GM23248 (cell line): ENCODE measurements around the gene ESCO1. TPM values are rescaled to one million over a fixed set of nuclear protein-coding genes. Genes with fewer than 3 reads are reported as not detected.

Source experiments
- DNase-seq: peaks from one replicate; pipeline ENCODE4 v3.0.0-alpha.2; 2015
- H2AFZ ChIP-seq: fragments of 200-600 bp; sonication (generic); 2 replicates; pipeline ENCODE4 v1.6.1; 2016; ENCODE audit warnings: antibody characterized with exemption
- H3F3A ChIP-seq: fragments of 200-600 bp; sonication (generic); 2 replicates; pipeline ENCODE4 v1.6.1; 2016; ENCODE audit warnings: mild to moderate bottlenecking, antibody characterized with exemption, mixed run types; ENCODE audit not compliant: insufficient read depth
- H3K27ac ChIP-seq: fragments of 200-600 bp; sonication (generic); 2 replicates; pipeline ENCODE4 v1.5.1; 2016; ENCODE audit warnings: mild to moderate bottlenecking
- H3K27me3 ChIP-seq: fragments of 200-600 bp; sonication (generic); replicated peaks from 2 replicates; pipeline ENCODE4 v1.6.1; 2016; ENCODE audit warnings: mild to moderate bottlenecking; ENCODE audit not compliant: insufficient read depth
- H3K36me3 ChIP-seq: fragments of 200-600 bp; sonication (generic); 2 replicates; pipeline ENCODE4 v1.6.1; 2016; ENCODE audit warnings: low read depth, mild to moderate bottlenecking
- H3K4me1 ChIP-seq: fragments of 200-600 bp; sonication (generic); 2 replicates; pipeline ENCODE4 v1.6.1; 2016; ENCODE audit warnings: mild to moderate bottlenecking; ENCODE audit not compliant: insufficient read depth
- H3K4me2 ChIP-seq: fragments of 200-600 bp; sonication (generic); one replicate; pipeline ENCODE4 v1.6.1; 2016; ENCODE audit warnings: mild to moderate bottlenecking; ENCODE audit not compliant: unreplicated experiment
- H3K4me3 ChIP-seq: fragments of 200-600 bp; sonication (generic); 2 replicates; pipeline ENCODE4 v1.5.1; 2016; ENCODE audit warnings: mild to moderate bottlenecking
- H3K79me2 ChIP-seq: fragments of 200-600 bp; sonication (generic); 2 replicates; pipeline ENCODE4 v1.6.1; 2016; ENCODE audit warnings: mild to moderate bottlenecking; ENCODE audit not compliant: insufficient read depth
- H3K9ac ChIP-seq: fragments of 200-600 bp; sonication (generic); 2 replicates; pipeline ENCODE4 v1.6.1; 2016; ENCODE audit warnings: mild to moderate bottlenecking
- H3K9me2 ChIP-seq: fragments of 200-600 bp; sonication (generic); 2 replicates; pipeline ENCODE4 v1.6.1; 2016; ENCODE audit warnings: mixed run types, mild to moderate bottlenecking, moderate library complexity; ENCODE audit not compliant: insufficient read depth
- H3K9me3 ChIP-seq: fragments of 200-600 bp; sonication (generic); one replicate; pipeline ENCODE4 v1.6.1; 2017; ENCODE audit warnings: low read depth
- H4K20me1 ChIP-seq: fragments of 200-600 bp; sonication (generic); 2 replicates; pipeline ENCODE4 v1.6.0; 2016; ENCODE audit not compliant: insufficient read depth
- EZH2 ChIP-seq: fragments of 200-600 bp; sonication (generic); IDR thresholded peaks from 2 replicates; pipeline ENCODE4 v1.6.1; 2018; ENCODE audit warnings: antibody characterized with exemption, mild to moderate bottlenecking; ENCODE audit not compliant: insufficient read depth, poor library complexity, severe bottlenecking
- EZH2phosphoT487 ChIP-seq: fragments of 200-600 bp; sonication (generic); IDR thresholded peaks from 2 replicates; pipeline ENCODE4 v1.6.1; 2018; ENCODE audit warnings: antibody characterized with exemption, moderate library complexity, mild to moderate bottlenecking, low read depth; ENCODE audit not compliant: insufficient read depth
- WGBS, 2 experiments: methylation state at CpG; one replicate each; pipeline ENCODE4 v1.1.6; 2015 to 2017; ENCODE audit warnings: low lambda C conversion rate in 2 of 2, low coverage in 1 of 2; ENCODE audit errors: missing lambda C conversion rate in 2 of 2; 5-methylcytosine and 5-hydroxymethylcytosine counted together
- in situ Hi-C: fragments of 300-500 bp; cut with MboI; formaldehyde crosslinking; loops from 2 replicates; pipeline ENCODE4 v1.15.0; 2020
- polyA plus RNA-seq: library from polyadenylated mRNA; unstranded; fragments of >200 nt; fragmentation: Nextera tagmentation; extraction: Ambion mirVana; gene quantifications from 2 replicates; pipeline ENCODE4 v1.2.1, GENCODE V29; 2016
- total RNA-seq: library from RNA; depleted of rRNA; stranded (reverse); fragments of >200 nt; shearing (Covaris generic); gene quantifications from 2 replicates; pipeline ENCODE4 v1.2.3, GENCODE V29; 2014

The ESCO1 gene
- total and polyA plus RNA-seq, 2 experiments from 2014 or later: 5.7 to 9.5 TPM

DNA sequence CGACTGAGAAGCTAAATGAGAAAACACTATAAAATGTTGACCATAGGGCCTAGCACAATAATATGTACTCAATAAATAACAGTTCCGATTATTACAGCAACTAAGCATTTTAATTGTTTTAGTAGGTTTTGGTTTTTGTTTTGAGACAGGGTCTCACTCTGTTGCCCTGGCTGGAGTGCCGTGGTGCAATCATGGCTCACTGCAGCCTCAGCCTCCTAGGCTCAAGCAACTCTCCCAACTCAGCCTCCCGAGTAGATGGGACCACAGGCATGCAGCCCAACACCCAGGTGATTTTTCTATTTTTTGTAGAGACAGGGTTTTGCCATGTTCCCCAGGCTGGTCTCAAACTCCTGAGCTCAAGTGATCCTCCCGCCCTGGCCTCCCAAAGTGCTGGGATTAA is 54.1 kb downstream of the ESCO1 start:
- Histone ChIP-seq H4K20me1 (no peaks in the 10 kb centered on the region), H3K4me1 (no peaks in the 10 kb centered on the region), H3K9ac (no peak overlapping the region), H3K27ac (no peak overlapping the region), H3F3A (no peaks in the 10 kb centered on the region), H3K27me3 (no peaks in the 10 kb centered on the region), H3K79me2 (peaks cover 3% of the 10 kb centered on the region; the same call in 1 of the 2 replicates), H3K36me3 (peaks cover 11% of the 10 kb centered on the region), H3K4me3 (no peak overlapping the region), H3K9me3 (no peaks in the 10 kb centered on the region), H2AFZ (no peak overlapping the region), H3K4me2 (no peak overlapping the region), H3K9me2 (no peaks in the 10 kb centered on the region)
- in situ Hi-C loops: no loop called here
- 95 to 99% methylated on average over 5 of the region's 5 CpGs for WGBS, 2 experiments
- TF ChIP-seq EZH2 (no peak), EZH2phosphoT487 (no peak)
- DNase-seq: no peak

DNA sequence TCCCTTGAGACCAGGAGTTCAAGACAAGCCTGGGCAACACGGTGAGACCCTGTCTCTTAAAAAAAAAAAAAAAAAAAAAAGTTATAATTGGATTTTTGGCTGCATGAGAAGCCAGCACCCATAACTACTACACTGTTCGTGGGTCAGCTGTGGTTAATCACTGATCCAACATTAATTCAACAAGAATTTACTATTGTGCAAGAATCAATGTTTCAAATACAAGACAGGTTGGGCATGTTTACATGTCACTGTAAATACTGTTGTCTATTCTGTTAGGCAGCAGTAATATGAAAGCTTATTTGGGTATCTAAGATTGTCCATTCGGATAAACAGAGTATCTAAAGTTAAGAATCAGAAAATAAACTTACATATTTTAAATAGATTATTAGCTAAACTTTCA is 62.3 kb downstream of the ESCO1 start:
- Histone ChIP-seq H3K4me1 (no peaks in the 10 kb centered on the region), H3K9me2 (no peaks in the 10 kb centered on the region), H3F3A (no peaks in the 10 kb centered on the region), H3K9ac (no peak overlapping the region), H3K27me3 (no peaks in the 10 kb centered on the region), H3K79me2 (no peaks in the 10 kb centered on the region), H4K20me1 (no peaks in the 10 kb centered on the region), H2AFZ (no peak overlapping the region), H3K4me3 (no peak overlapping the region), H3K4me2 (no peak overlapping the region), H3K36me3 (peaks cover 15% of the 10 kb centered on the region), H3K27ac (no peak overlapping the region), H3K9me3 (no peaks in the 10 kb centered on the region)
- TF ChIP-seq EZH2 (no peak), EZH2phosphoT487 (no peak)
- in situ Hi-C loops: no loop called here
- no peak for DNase-seq
- WGBS, 2 experiments: 80 to 84% methylated on average over 3 of the region's 3 CpGs

GRCh38 chr18:21534327-21534726 is 66.2 kb downstream of the ESCO1 start:
- Histone ChIP-seq H3F3A (no peaks in the 10 kb centered on the region), H4K20me1 (no peaks in the 10 kb centered on the region), H3K4me1 (no peaks in the 10 kb centered on the region), H3K27me3 (no peaks in the 10 kb centered on the region), H3K36me3 (peaks cover 22% of the 10 kb centered on the region), H3K4me3 (no peak overlapping the region), H3K9me2 (no peaks in the 10 kb centered on the region), H3K4me2 (no peak overlapping the region), H3K79me2 (no peaks in the 10 kb centered on the region), H3K9ac (no peak overlapping the region), H2AFZ (no peak overlapping the region), H3K27ac (no peak overlapping the region), H3K9me3 (no peaks in the 10 kb centered on the region)
- no peak for DNase-seq
- WGBS, 2 experiments: 100% methylated on average over 1 of the region's 1 CpG
- TF ChIP-seq EZH2: no peak
- TF ChIP-seq EZH2phosphoT487: no peak
- in situ Hi-C loops: no loop called here

GRCh38 chr18:21526463-21526862 is 74.0 kb downstream of the ESCO1 start:
- TF ChIP-seq EZH2phosphoT487 (no peak), EZH2 (no peak)
- H3K27me3 ChIP-seq: no peaks in the 10 kb centered on the region
- H3K4me3 ChIP-seq: no peak overlapping the region
- no peaks in the 10 kb centered on the region for H4K20me1 ChIP-seq
- in situ Hi-C loops: no loop called here
- H3K9me3 ChIP-seq: no peaks in the 10 kb centered on the region
- no peaks in the 10 kb centered on the region for H3F3A ChIP-seq
- H3K4me2 ChIP-seq: no peak overlapping the region
- no peak for DNase-seq
- no peak overlapping the region for H3K9ac ChIP-seq
- 97 to 98% methylated on average over 2 of the region's 2 CpGs for WGBS, 2 experiments
- no peak overlapping the region for H3K27ac ChIP-seq
- no peak overlapping the region for H2AFZ ChIP-seq
- no peaks in the 10 kb centered on the region for H3K4me1 ChIP-seq
- peaks cover 21% of the 10 kb centered on the region for H3K36me3 ChIP-seq
- no peaks in the 10 kb centered on the region for H3K9me2 ChIP-seq
- no peaks in the 10 kb centered on the region for H3K79me2 ChIP-seq

- no peaks in the 10 kb centered on the region for H3K27me3 ChIP-seq
- H3K9me3 ChIP-seq: no peaks in the 10 kb centered on the region
- peaks cover 17% of the 10 kb centered on the region for H3K36me3 ChIP-seq
- no peaks in the 10 kb centered on the region for H3K79me2 ChIP-seq
- no peaks in the 10 kb centered on the region for H4K20me1 ChIP-seq
- H3K27ac ChIP-seq: no peak overlapping the region
- H3K4me3 ChIP-seq: no peak overlapping the region
- WGBS, 2 experiments: 61 to 67% methylated on average over 2 of the region's 2 CpGs
- no peak overlapping the region for H3K4me2 ChIP-seq
- TF ChIP-seq EZH2: no peak
- no peak for TF ChIP-seq EZH2phosphoT487
- no peak overlapping the region for H3K9ac ChIP-seq
- H3K9me2 ChIP-seq: no peaks in the 10 kb centered on the region
- H3K4me1 ChIP-seq: no peaks in the 10 kb centered on the region
- H2AFZ ChIP-seq: no peak overlapping the region
- DNase-seq: no peak
- in situ Hi-C loops: no loop called here
- H3F3A ChIP-seq: no peaks in the 10 kb centered on the region
Measured at GRCh38 chr18:21525916-21526315, 74.6 kb downstream of the ESCO1 start.
